Right lung (tissue), 10 donors: Measurements from ENCODE around the gene ZNF844. TPM values are rescaled to one million over a fixed set of nuclear protein-coding genes. Genes with fewer than 3 reads are reported as not detected.
"Not testable (repeated sequence)": the region's sequence is repeated elsewhere in the genome, so short reads cannot be mapped to it uniquely, and the experiment has no call there.

Experiments
- DNase-seq, 2 donors: peaks; one replicate each; pipeline ENCODE4 v3.0.0-alpha.2; 2013
- long read RNA-seq, 8 donors: transcript quantifications; one replicate each; lab custom pipeline, GENCODE V29; 2026
- polyA plus RNA-seq, 5 donors: library from polyadenylated mRNA; unstranded; fragments of 120-200 nt; gene quantifications; one replicate each; pipeline versions ENCODE4 v1.2.1 to v1.2.3, GENCODE V29; 2013; ENCODE audit warnings: inconsistent platforms in 1 of 5, low replicate concordance in 1 of 5; ENCODE audit not compliant: insufficient read length in 5 of 5, insufficient read depth in 1 of 5

Gene ZNF844
- polyA plus RNA-seq = 10 to 100 TPM; 11.4 to 26.6 (median 23.8) TPM
- long read RNA-seq, donor 1, full-length matches to known transcripts = 13 of 13 reads
- long read RNA-seq, donor 1, partial matches to known transcripts = 0 of 13 reads
- long read RNA-seq, donor 1, other reads (novel, unspliced or antisense) = 0 of 13 reads
- long read RNA-seq, donor 2, full-length matches to known transcripts = 6 of 6 reads
- long read RNA-seq, donor 2, partial matches to known transcripts = 0 of 6 reads
- long read RNA-seq, donor 2, other reads (novel, unspliced or antisense) = 0 of 6 reads
- long read RNA-seq, donor 3, full-length matches to known transcripts = 1 of 1 reads
- long read RNA-seq, donor 3, partial matches to known transcripts = 0 of 1 reads
- long read RNA-seq, donor 3, other reads (novel, unspliced or antisense) = 0 of 1 reads
- long read RNA-seq, donor 4, full-length matches to known transcripts = 3 of 3 reads
- long read RNA-seq, donor 4, partial matches to known transcripts = 0 of 3 reads
- long read RNA-seq, donor 4, other reads (novel, unspliced or antisense) = 0 of 3 reads
- long read RNA-seq, donor 5, partial matches to known transcripts = 0 of 1 reads
- long read RNA-seq, donor 5, other reads (novel, unspliced or antisense) = 0 of 1 reads
- long read RNA-seq, donor 6, full-length matches to known transcripts = 5 of 5 reads
- long read RNA-seq, donor 6, partial matches to known transcripts = 0 of 5 reads
- long read RNA-seq, donor 6, other reads (novel, unspliced or antisense) = 0 of 5 reads
- long read RNA-seq, donor 7 = 0 reads
- long read RNA-seq, donor 8, full-length matches to known transcripts = 3 of 3 reads
- long read RNA-seq, donor 8, partial matches to known transcripts = 0 of 3 reads
- long read RNA-seq, donor 8, other reads (novel, unspliced or antisense) = 0 of 3 reads

GRCh38 chr19:12064590-12065538 is at the start of gene ZNF844:
Gene ZNF844, plus strand, starts transcription at chr19:12064731. Its CDS starts 143 bp downstream, at chr19:12064874.
- peak; percentile 94 to 95 for DNase-seq

GRCh38 chr19:12015015-12015752 is 49.3 kb upstream of the ZNF844 start:
- DNase-seq = no peak

- DNase-seq = no peak
These were observed 48.8 kb upstream of the ZNF844 start for GRCh38 chr19:12015753-12016116.

- no peak for DNase-seq
These were observed 30.3 kb upstream of the ZNF844 start for GRCh38 chr19:12034198-12034597.

GRCh38 chr19:12034620-12035019 is 29.9 kb upstream of the ZNF844 start:
- peak in 1 of 2 donors; percentile 15 for DNase-seq

- DNase-seq = peak; percentile 92 to 93
These were observed 29.0 kb upstream of the ZNF844 start, which contains the start of gene ZNF433 for GRCh38 chr19:12035220-12036172. Gene ZNF433, minus strand, starts transcription at chr19:12035679. Its CDS starts 140 bp downstream, at chr19:12035539.

- no peak for DNase-seq
These were observed 21.6 kb upstream of the ZNF844 start for GRCh38 chr19:12042893-12043292.

GRCh38 chr19:12043752-12044422 is 20.6 kb upstream of the ZNF844 start:
- no peak for DNase-seq

GRCh38 chr19:12047868-12048267 is 16.7 kb upstream of the ZNF844 start:
- DNase-seq = no peak

GRCh38 chr19:12052091-12052496 is 12.4 kb upstream of the ZNF844 start:
- DNase-seq = no peak

GRCh38 chr19:12052497-12053169 is 11.9 kb upstream of the ZNF844 start, which contains the start of gene ZNF878:
Gene ZNF878, minus strand, starts transcription at chr19:12052961. Its CDS starts 160 bp downstream, at chr19:12052801.
- DNase-seq = peak; percentile 85 to 88

GRCh38 chr19:12055784-12056183 is 8.7 kb upstream of the ZNF844 start:
- no peak for DNase-seq

GRCh38 chr19:12075538-12076139 is 11.1 kb downstream of the ZNF844 start:
- no peak for DNase-seq

GRCh38 chr19:12076331-12076730 is 11.8 kb downstream of the ZNF844 start:
- DNase-seq = not testable (repeated sequence)

GRCh38 chr19:12077375-12077774 is 12.8 kb downstream of the ZNF844 start:
- no peak for DNase-seq

- DNase-seq = not testable (repeated sequence)
These were observed 18.8 kb downstream of the ZNF844 start for GRCh38 chr19:12083336-12083735.

- DNase-seq = no peak
These were observed 20.7 kb downstream of the ZNF844 start for GRCh38 chr19:12085074-12085818.
